Measurements from ENCODE around the gene EHMT1. TPM values are rescaled to one million over a fixed set of nuclear protein-coding genes. Genes with fewer than 3 reads are reported as not detected.

The EHMT1 gene
- total and polyA plus RNA-seq, 9 of the 15 experiments (the other 6 are each of a cell fraction or from before 2014, with no cell fraction given) = 2.2 to 76.0 (median 36.4) TPM

GRCh38 chr9:137724818-137725240, 106.0 kb downstream of the EHMT1 start:
- TF ChIP-seq RBM22 (IDR thresholded peaks at IDR 0.05; ENCODE audit: low read depth, low read length, poor library complexity, severe bottlenecking) (peak; percentile 82), POLR2G (IDR thresholded peaks at IDR 0.05; ENCODE audit: low read depth, low read length) (peak; percentile 38; the same call in 1 of the 2 replicates), HNRNPL (IDR thresholded peaks at IDR 0.05; ENCODE audit: low read depth, low read length) (peak; percentile 49; the same call in 1 of the 2 replicates), TFE3 (CRISPR knock-in tag; IDR thresholded peaks at IDR 0.05) (no peak), SREBF1 (IDR thresholded peaks at IDR 0.05; ENCODE audit: borderline replicate concordance, low read depth, low read length) (no peak), RCOR1 (IDR thresholded peaks at IDR 0.05; ENCODE audit: borderline replicate concordance in 1 of 2, low read depth in 2 of 2, low read length in 2 of 2) (no peak)
- peaks cover 57% of the 10 kb centered on the region for H3K79me2 ChIP-seq (ENCODE audit: control insufficient read depth, insufficient read depth, low read length)
- no peaks in the 10 kb centered on the region for H3K9me1 ChIP-seq (ENCODE audit: control insufficient read depth, insufficient read depth, low read length)
- ATAC-seq (no peak), FAIRE-seq (no peak), DNase-seq (ENCODE audit: extremely low read depth in 1 of 4, low spot score in 3 of 4) (no peak)
- CTCF ChIA-PET (ENCODE audit: low intra/inter-chr PET ratio) = no interaction called here
- H3K4me3 ChIP-seq = no peak overlapping the region
- H2AFZ ChIP-seq (ENCODE audit: low read depth, low read length) = no peak overlapping the region
- peaks cover 2 to 16% of the 10 kb centered on the region in 2 experiments; a peak in 3 of 5 replicates for H3K4me1 ChIP-seq (replicated peaks in 1 of 2; ENCODE audit: control insufficient read depth in 2 of 2, insufficient read depth in 2 of 2, low read length in 2 of 2)
- no TSS peak for BruUV-seq (replicated peaks)
- H3K9ac ChIP-seq (ENCODE audit: insufficient read depth in 1 of 2, low read depth in 2 of 2, low read length in 2 of 2) = no peak overlapping the region
- in situ Hi-C loops (cut with MboI) (no loop called here), intact Hi-C loops (cut with micrococcal nuclease) (no loop called here)
- POLR2A ChIA-PET = interaction anchor here (0.8 kb wide), 1 partner anchor 59 kb away, joined by 3 read pairs; no protein-coding TSS in a partner anchor
- H3K36me3 ChIP-seq (ENCODE audit: control insufficient read depth, insufficient read depth, low read length) = peaks cover 78% of the 10 kb centered on the region
- H3K9me3 ChIP-seq (replicated peaks; ENCODE audit: control insufficient read depth, insufficient read depth, low read depth, low read length) = peaks cover 11% of the 10 kb centered on the region
- no peak overlapping the region for H3K4me2 ChIP-seq (ENCODE audit: insufficient read depth, low read length)
- 98% methylated on average over 20 of the region's 24 CpGs for whole genome bisulfite sequencing (ENCODE audit: insufficient coverage, low coverage, missing lambda C conversion rate)
- no peaks in the 10 kb centered on the region for H4K20me1 ChIP-seq (replicated peaks; ENCODE audit: control insufficient read depth, insufficient read depth, low read length)
- H3K27ac ChIP-seq (ENCODE audit: extremely low read depth, low read depth, low read length) = no peak overlapping the region
- no peaks in the 10 kb centered on the region for H3K27me3 ChIP-seq (ENCODE audit: control insufficient read depth in 2 of 2, insufficient read depth in 2 of 2, low read length in 2 of 2)
